ENCODE data around the gene CCDC12. TPM values are rescaled to one million over a fixed set of nuclear protein-coding genes. Genes with fewer than 3 reads are reported as not detected.
A peak's percentile ranks its signal among the peaks of the same experiment; 100 is the strongest.

CCDC12 gene
- total and polyA plus RNA-seq, 3 experiments from 2014 or later: 56.4 to 114 (median 59.8) TPM

GRCh38 chr3:47016934-47017435 lies 40.4 kb upstream of the CCDC12 start:
- peak in 2 of 5 donors; percentile 34 to 60 for DNase-seq
- peaks cover 23% of the 10 kb centered on the region for H3K36me3 ChIP-seq (ENCODE audit: insufficient read depth, low read length)
- H3K4me3 ChIP-seq (ENCODE audit: low read length): no peak overlapping the region
- peak overlapping the region in 4 of 7 donors; percentile 2 to 45 (median 12) for H3K4me3 Mint-ChIP-seq
- no peaks in the 10 kb centered on the region for H3K9me3 ChIP-seq (ENCODE audit: low read length)
- no peaks in the 10 kb centered on the region for H3K27me3 ChIP-seq (ENCODE audit: insufficient read depth, low read length, poor library complexity, severe bottlenecking)
- CTCF ChIA-PET: no interaction called here
- peaks cover 37 to 60% (median 51%) of the 10 kb centered on the region in 3 donors for H3K4me1 Mint-ChIP-seq
- peaks cover 0 to 71% (median 10%) of the 10 kb centered on the region in 3 donors for H3K36me3 Mint-ChIP-seq
- H3K4me1 ChIP-seq (ENCODE audit: insufficient read depth, low read length): peaks cover 17% of the 10 kb centered on the region
- H3K27me3 Mint-ChIP-seq: no peaks in the 10 kb centered on the region
- peak overlapping the region; percentile 29 for H3K27ac ChIP-seq (ENCODE audit: low read depth, low read length)
- peak overlapping the region; percentile 75 to 95 (median 86) for H3K27ac Mint-ChIP-seq
- POLR2A ChIA-PET: interaction anchor here (1.6 to 2.6 kb wide), 2 partner anchors 38 to 147 kb away, joined by 4 to 8 read pairs; partner anchors contain the start of genes NBEAL2 and SETD2
- no peaks in the 10 kb centered on the region for H3K9me3 Mint-ChIP-seq

DNA sequence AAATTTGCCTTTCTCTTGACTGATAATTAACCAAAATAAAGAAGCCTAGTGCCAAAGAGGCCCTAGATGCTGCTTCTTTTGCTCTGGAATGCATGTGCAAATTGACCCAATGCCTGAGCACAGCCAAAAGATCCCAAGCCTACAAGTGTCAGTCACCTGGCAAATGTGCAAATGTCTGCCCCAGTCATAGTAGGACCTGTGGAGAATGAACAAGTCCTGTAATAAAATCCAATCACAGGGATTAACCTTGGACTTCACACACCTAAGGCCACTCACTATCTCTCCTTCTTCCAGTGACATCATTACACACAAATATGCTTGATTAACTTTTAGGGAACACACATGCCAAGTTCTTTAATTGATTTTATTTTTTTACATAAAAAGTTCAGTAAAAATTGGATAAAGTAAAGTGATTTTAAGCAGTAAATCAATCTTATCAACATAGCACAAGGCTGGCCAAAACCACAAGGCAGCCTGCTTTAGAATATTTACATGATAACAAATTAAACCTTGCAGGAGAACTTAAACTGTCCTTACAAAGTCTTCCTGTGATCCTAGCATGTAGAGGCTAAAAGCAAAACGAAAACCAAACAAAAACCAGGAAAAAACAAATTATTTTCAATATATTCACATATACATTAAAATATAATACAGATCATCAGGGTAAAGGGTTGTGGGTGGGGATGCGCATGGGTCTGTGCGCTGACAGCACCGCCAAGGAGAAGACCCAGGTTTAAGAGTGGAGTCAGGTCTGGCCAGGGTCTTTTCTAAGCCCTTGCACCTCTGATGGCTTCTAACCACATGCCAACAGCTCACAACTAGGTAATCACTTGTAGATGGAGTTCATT lies 39.8 kb upstream of the CCDC12 start:
- H3K9me3 Mint-ChIP-seq: no peaks in the 10 kb centered on the region
- H3K36me3 Mint-ChIP-seq: peaks cover 0 to 71% (median 10%) of the 10 kb centered on the region in 3 donors
- no peaks in the 10 kb centered on the region for H3K27me3 ChIP-seq (ENCODE audit: insufficient read depth, low read length, poor library complexity, severe bottlenecking)
- H3K27ac ChIP-seq (ENCODE audit: low read depth, low read length): peak overlapping the region; percentile 29
- peaks cover 23% of the 10 kb centered on the region for H3K36me3 ChIP-seq (ENCODE audit: insufficient read depth, low read length)
- peak overlapping the region; percentile 75 to 95 (median 86) for H3K27ac Mint-ChIP-seq
- ChIA-PET CTCF (interaction anchor here (1.5 kb wide), 1 partner anchor 107 kb away, joined by 3 read pairs; no protein-coding TSS in a partner anchor), POLR2A (interaction anchor here (1.5 to 2.6 kb wide), 3 partner anchors 8 to 148 kb away, joined by 3 to 8 read pairs (median 4); partner anchors contain the start of genes NBEAL2 and SETD2)
- H3K4me3 ChIP-seq (ENCODE audit: low read length): no peak overlapping the region
- H3K27me3 Mint-ChIP-seq: no peaks in the 10 kb centered on the region
- DNase-seq: no peak
- H3K4me1 Mint-ChIP-seq: peaks cover 39 to 67% (median 54%) of the 10 kb centered on the region in 3 donors
- no peaks in the 10 kb centered on the region for H3K9me3 ChIP-seq (ENCODE audit: low read length)
- peaks cover 17% of the 10 kb centered on the region for H3K4me1 ChIP-seq (ENCODE audit: insufficient read depth, low read length)
- H3K4me3 Mint-ChIP-seq: peak overlapping the region in 2 of 7 donors; percentile 29 to 45

GRCh38 chr3:47015151-47015550 lies 38.6 kb upstream of the CCDC12 start:
- DNase-seq: no peak
- Histone ChIP-seq H3K36me3 (ENCODE audit: insufficient read depth, low read length) (peaks cover 21% of the 10 kb centered on the region), H3K27me3 (ENCODE audit: insufficient read depth, low read length, poor library complexity, severe bottlenecking) (no peaks in the 10 kb centered on the region), H3K4me3 (ENCODE audit: low read length) (no peak overlapping the region), H3K4me1 (ENCODE audit: insufficient read depth, low read length) (peaks cover 17% of the 10 kb centered on the region), H3K27ac (ENCODE audit: low read depth, low read length) (no peak overlapping the region), H3K9me3 (ENCODE audit: low read length) (no peaks in the 10 kb centered on the region)
- H3K27me3 Mint-ChIP-seq: no peaks in the 10 kb centered on the region
- H3K9me3 Mint-ChIP-seq: no peaks in the 10 kb centered on the region
- ChIA-PET POLR2A (interaction anchor here (1.5 kb wide), 1 partner anchor 10 kb away, joined by 3 read pairs; no protein-coding TSS in a partner anchor), CTCF (interaction anchor here (1.5 kb wide), 1 partner anchor 106 kb away, joined by 3 read pairs; no protein-coding TSS in a partner anchor)
- no peak overlapping the region for H3K4me3 Mint-ChIP-seq
- H3K36me3 Mint-ChIP-seq: peaks cover 0 to 64% (median 10%) of the 10 kb centered on the region in 3 donors
- H3K27ac Mint-ChIP-seq: peak overlapping the region in 5 of 8 donors; percentile 43 to 86 (median 81)
- peaks cover 41 to 68% (median 48%) of the 10 kb centered on the region in 3 donors for H3K4me1 Mint-ChIP-seq

GRCh38 chr3:47014036-47014435 lies 37.5 kb upstream of the CCDC12 start:
- H3K27me3 ChIP-seq (ENCODE audit: insufficient read depth, low read length, poor library complexity, severe bottlenecking): no peaks in the 10 kb centered on the region
- DNase-seq: no peak
- H3K36me3 ChIP-seq (ENCODE audit: insufficient read depth, low read length): peaks cover 10% of the 10 kb centered on the region
- H3K27ac ChIP-seq (ENCODE audit: low read depth, low read length): no peak overlapping the region
- H3K4me3 ChIP-seq (ENCODE audit: low read length): no peak overlapping the region
- no peaks in the 10 kb centered on the region for H3K9me3 ChIP-seq (ENCODE audit: low read length)
- H3K36me3 Mint-ChIP-seq: peaks cover 0 to 54% (median 8%) of the 10 kb centered on the region in 3 donors
- no peaks in the 10 kb centered on the region for H3K27me3 Mint-ChIP-seq
- ChIA-PET CTCF (no interaction called here), POLR2A (no interaction called here)
- peaks cover 17% of the 10 kb centered on the region for H3K4me1 ChIP-seq (ENCODE audit: insufficient read depth, low read length)
- H3K4me1 Mint-ChIP-seq: peaks cover 37 to 65% (median 39%) of the 10 kb centered on the region in 3 donors
- H3K9me3 Mint-ChIP-seq: no peaks in the 10 kb centered on the region
- H3K4me3 Mint-ChIP-seq: peak overlapping the region in 2 of 7 donors; percentile 48 to 56
- peak overlapping the region in 7 of 8 donors; percentile 39 to 82 (median 60) for H3K27ac Mint-ChIP-seq

- CTCF ChIA-PET: no interaction called here
- no peaks in the 10 kb centered on the region for H3K9me3 ChIP-seq (ENCODE audit: low read length)
- no peaks in the 10 kb centered on the region for H3K9me3 Mint-ChIP-seq
- DNase-seq: no peak
- H3K4me3 ChIP-seq (ENCODE audit: low read length): no peak overlapping the region
- H3K27ac ChIP-seq (ENCODE audit: low read depth, low read length): no peak overlapping the region
- H3K27me3 ChIP-seq (ENCODE audit: insufficient read depth, low read length, poor library complexity, severe bottlenecking): no peaks in the 10 kb centered on the region
- peaks cover 17% of the 10 kb centered on the region for H3K4me1 ChIP-seq (ENCODE audit: insufficient read depth, low read length)
- H3K27ac Mint-ChIP-seq: peak overlapping the region in 4 of 8 donors; percentile 23 to 89 (median 71)
- POLR2A ChIA-PET: no interaction called here
- no peaks in the 10 kb centered on the region for H3K27me3 Mint-ChIP-seq
- H3K4me3 Mint-ChIP-seq: no peak overlapping the region
- H3K36me3 ChIP-seq (ENCODE audit: insufficient read depth, low read length): peaks cover 15% of the 10 kb centered on the region
- peaks cover 0 to 50% (median 6%) of the 10 kb centered on the region in 3 donors for H3K36me3 Mint-ChIP-seq
- peaks cover 31 to 61% (median 34%) of the 10 kb centered on the region in 3 donors for H3K4me1 Mint-ChIP-seq
Measured at GRCh38 chr3:47013231-47013630, 36.7 kb upstream of the CCDC12 start.

GRCh38 chr3:47012342-47013230 lies 36.0 kb upstream of the CCDC12 start:
- DNase-seq: peak in 1 of 5 donors; percentile 42
- H3K36me3 ChIP-seq (ENCODE audit: insufficient read depth, low read length): peaks cover 17% of the 10 kb centered on the region
- ChIA-PET CTCF (no interaction called here), POLR2A (interaction anchor here (1.2 kb wide), 1 partner anchor 65 kb away, joined by 4 read pairs; no protein-coding TSS in a partner anchor)
- Mint-ChIP-seq H3K27me3 (no peaks in the 10 kb centered on the region), H3K36me3 (peaks cover 0 to 50% (median 6%) of the 10 kb centered on the region in 3 donors), H3K9me3 (no peaks in the 10 kb centered on the region), H3K4me3 (no peak overlapping the region), H3K4me1 (peaks cover 24 to 55% (median 28%) of the 10 kb centered on the region in 3 donors), H3K27ac (peak overlapping the region in 6 of 8 donors; percentile 18 to 93 (median 50))
- H3K27ac ChIP-seq (ENCODE audit: low read depth, low read length): no peak overlapping the region
- H3K4me1 ChIP-seq (ENCODE audit: insufficient read depth, low read length): peaks cover 11% of the 10 kb centered on the region
- no peaks in the 10 kb centered on the region for H3K9me3 ChIP-seq (ENCODE audit: low read length)
- no peak overlapping the region for H3K4me3 ChIP-seq (ENCODE audit: low read length)
- H3K27me3 ChIP-seq (ENCODE audit: insufficient read depth, low read length, poor library complexity, severe bottlenecking): no peaks in the 10 kb centered on the region

DNA sequence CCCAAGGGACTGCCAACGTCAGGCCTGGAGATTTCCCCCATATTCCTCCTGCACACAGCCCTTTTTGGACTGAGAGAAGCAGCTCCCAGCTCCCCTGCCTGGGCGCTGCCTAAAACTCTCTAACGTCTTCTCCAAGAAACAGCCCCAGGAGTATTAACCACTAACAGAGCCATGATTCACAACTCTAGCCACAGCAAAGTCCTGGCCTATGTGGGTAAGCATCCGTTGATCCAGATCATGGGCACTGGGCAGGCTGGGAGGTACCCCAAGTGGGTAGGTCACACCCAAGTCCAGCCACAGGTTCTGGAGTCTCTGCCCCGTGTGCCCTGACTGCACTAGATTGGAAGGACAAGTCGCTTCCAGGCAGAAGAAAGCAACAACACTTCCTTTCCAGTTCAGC lies 34.8 kb upstream of the CCDC12 start:
- no peaks in the 10 kb centered on the region for H3K9me3 ChIP-seq (ENCODE audit: low read length)
- peaks cover 13% of the 10 kb centered on the region for H3K36me3 ChIP-seq (ENCODE audit: insufficient read depth, low read length)
- peaks cover 0 to 49% (median 0%) of the 10 kb centered on the region in 3 donors for H3K36me3 Mint-ChIP-seq
- peaks cover 12 to 43% (median 16%) of the 10 kb centered on the region in 3 donors for H3K4me1 Mint-ChIP-seq
- DNase-seq: no peak
- H3K27ac Mint-ChIP-seq: peak overlapping the region; percentile 18 to 89 (median 61)
- POLR2A ChIA-PET: interaction anchor here (1.2 to 1.3 kb wide), 2 partner anchors 32 to 64 kb away, joined by 3 to 4 read pairs; partner anchors contain the start of gene NBEAL2
- no peaks in the 10 kb centered on the region for H3K27me3 ChIP-seq (ENCODE audit: insufficient read depth, low read length, poor library complexity, severe bottlenecking)
- CTCF ChIA-PET: interaction anchor here (1.1 kb wide), 1 partner anchor 58 kb away, joined by 3 read pairs; no protein-coding TSS in a partner anchor
- H3K4me1 ChIP-seq (ENCODE audit: insufficient read depth, low read length): no peaks in the 10 kb centered on the region
- H3K27me3 Mint-ChIP-seq: no peaks in the 10 kb centered on the region
- no peak overlapping the region for H3K4me3 ChIP-seq (ENCODE audit: low read length)
- H3K9me3 Mint-ChIP-seq: no peaks in the 10 kb centered on the region
- H3K4me3 Mint-ChIP-seq: peak overlapping the region in 2 of 7 donors; percentile 3 to 29
- no peak overlapping the region for H3K27ac ChIP-seq (ENCODE audit: low read depth, low read length)

Measured in CD8-positive, alpha-beta memory T cell (primary cell).